Activated T-helper 1 cell treated with Interleukin-2 at 50 U/mL for 16 hours (primary cell): ENCODE data around the gene NUBP2.

Source experiments
- DNase-seq: peaks from one replicate; pipeline ENCODE4 v3.0.0-alpha.2; 2020; ENCODE audit warnings: low read depth

NUBP2 gene

GRCh38 chr16:1828645-1829410 lies 46.1 kb downstream of the NUBP2 start:
- DNase-seq = no peak

GRCh38 chr16:1830213-1830612 lies 47.5 kb downstream of the NUBP2 start:
- no peak for DNase-seq

DNA sequence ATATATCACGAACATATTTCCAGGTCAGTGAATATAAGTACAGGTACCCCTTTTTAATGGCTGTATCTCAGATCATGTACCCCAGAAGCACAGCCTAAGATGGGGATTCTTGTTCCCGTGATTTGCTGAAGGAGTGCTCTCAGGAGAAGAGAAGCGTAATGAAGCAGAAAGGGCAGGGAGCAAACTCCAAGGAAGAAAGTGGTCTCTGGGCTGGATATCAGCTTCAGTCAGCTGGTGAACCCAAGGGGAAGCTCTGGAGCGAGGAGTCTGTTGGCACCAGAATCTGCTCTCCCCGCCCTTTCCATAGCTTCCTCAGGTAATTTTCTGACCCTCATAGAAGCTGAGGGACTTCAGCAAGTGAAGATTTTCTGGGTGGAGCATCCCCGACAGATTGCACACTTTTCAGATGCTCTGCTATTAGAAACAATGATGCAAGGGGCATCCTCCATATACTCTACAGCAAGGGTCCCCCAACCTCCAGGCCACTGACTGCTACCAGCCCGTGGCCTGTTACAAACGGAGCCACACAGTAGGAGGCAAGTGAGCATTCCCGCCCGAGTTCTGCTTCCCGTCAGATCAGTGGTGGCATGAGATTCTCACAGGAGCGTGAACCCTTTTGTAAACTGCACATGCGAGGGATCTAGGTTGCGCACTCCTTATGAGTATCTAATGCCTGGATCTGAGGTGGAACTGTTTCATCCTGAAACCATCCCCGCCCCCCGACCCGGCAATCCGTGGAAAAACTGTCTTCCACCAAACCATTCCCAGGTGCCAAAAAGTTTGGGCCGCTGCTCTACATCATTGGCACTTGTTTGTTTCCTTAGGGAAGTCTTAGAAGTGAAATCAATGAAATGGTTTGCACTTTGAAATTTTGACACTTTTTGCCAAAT lies 48.7 kb downstream of the NUBP2 start:
- no peak for DNase-seq

DNA sequence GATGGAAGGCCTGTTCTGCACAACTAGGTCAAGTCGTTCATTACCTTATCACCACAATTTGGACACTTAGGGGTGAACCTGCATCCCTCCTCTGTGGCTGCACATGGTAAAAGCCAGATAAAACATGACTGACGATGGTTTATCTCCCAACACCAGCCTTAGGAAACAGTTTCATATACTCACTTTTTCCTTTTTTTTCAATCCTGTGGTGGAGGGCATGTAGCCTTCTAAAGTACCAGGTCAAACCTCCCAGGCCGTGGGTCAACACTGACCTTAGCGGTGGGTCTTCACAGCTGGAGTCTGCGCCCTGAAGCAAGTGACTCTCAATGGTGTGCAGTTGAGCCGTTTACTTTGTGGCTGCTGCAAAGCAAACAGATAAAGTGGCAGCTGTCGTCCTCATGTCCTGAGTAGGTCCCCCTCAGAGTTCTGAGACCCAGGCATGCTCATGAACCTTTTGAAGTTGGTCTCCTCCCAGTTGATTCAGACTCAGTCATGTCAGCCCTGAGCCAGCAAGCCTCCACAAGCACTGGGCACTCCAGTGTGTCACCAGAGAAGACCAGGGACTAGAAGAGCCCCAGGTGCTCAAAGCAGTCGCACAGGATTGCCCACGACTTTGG lies 50.2 kb downstream of the NUBP2 start:
- DNase-seq = no peak

- DNase-seq = no peak
Measured at GRCh38 chr16:1834096-1834495, 51.3 kb downstream of the NUBP2 start.
